ENCODE results near the gene PGRMC2. TPM values are rescaled to one million over a fixed set of nuclear protein-coding genes. Genes with fewer than 3 reads are reported as not detected.

PGRMC2 gene
- total RNA-seq (58.3 and 65.6 TPM in 2 replicates), polyA plus RNA-seq (69.9 and 84.7 TPM in 2 replicates)

GRCh38 chr4:128287141-128287870 lies at the start of gene PGRMC2:
Gene PGRMC2, minus strand, starts transcription at chr4:128287813. Its CDS starts 23 bp downstream, at chr4:128287790.
- Histone ChIP-seq H3K4me1 (ENCODE audit: insufficient read depth) (peaks cover 12% of the 10 kb centered on the region), H3K27me3 (no peaks in the 10 kb centered on the region), H3K36me3 (replicated peaks; ENCODE audit: insufficient read depth, low read depth) (no peaks in the 10 kb centered on the region), H3K4me3 (peak within 1 kb of the TSS; percentile 82), H4K20me1 (ENCODE audit: insufficient read depth, poor library complexity, severe bottlenecking) (peaks cover 14% of the 10 kb centered on the region), H3K9me3 (ENCODE audit: low read depth) (no peaks in the 10 kb centered on the region), H3K79me2 (peaks cover 54% of the 10 kb centered on the region), H3K27ac (peak within 1 kb of the TSS; percentile 93), H2AFZ (peak within 1 kb of the TSS; percentile 66), H3K9me2 (replicated peaks; ENCODE audit: insufficient read depth) (no peaks in the 10 kb centered on the region), H3K4me2 (peak within 1 kb of the TSS; percentile 83)
- WGBS (ENCODE audit: low lambda C conversion rate, missing lambda C conversion rate), result 0% methylated on average over 32 of the region's 67 CpGs
- TF ChIP-seq CTCF (IDR thresholded peaks at IDR 0.05; ENCODE audit: poor library complexity), result no peak
- TF ChIP-seq EZH2 (IDR thresholded peaks at IDR 0.05; ENCODE audit: borderline replicate concordance), result no peak
- no peak for TF ChIP-seq EZH2phosphoT487 (IDR thresholded peaks at IDR 0.05; ENCODE audit: low read depth, severe bottlenecking, unreplicated experiment)
- DNase-seq (ENCODE audit: low spot score), result peak; percentile 46

GRCh38 chr4:128335541-128335940 lies 47.9 kb upstream of the PGRMC2 start:
- Histone ChIP-seq H4K20me1 (ENCODE audit: insufficient read depth, poor library complexity, severe bottlenecking) (no peaks in the 10 kb centered on the region), H2AFZ (no peak overlapping the region), H3K9me3 (ENCODE audit: low read depth) (no peaks in the 10 kb centered on the region), H3K79me2 (no peaks in the 10 kb centered on the region), H3K4me2 (no peak overlapping the region), H3K27me3 (no peaks in the 10 kb centered on the region), H3K4me1 (ENCODE audit: insufficient read depth) (no peaks in the 10 kb centered on the region), H3K36me3 (replicated peaks; ENCODE audit: insufficient read depth, low read depth) (no peaks in the 10 kb centered on the region), H3K27ac (no peak overlapping the region), H3K9me2 (replicated peaks; ENCODE audit: insufficient read depth) (no peaks in the 10 kb centered on the region), H3K4me3 (no peak overlapping the region)
- DNase-seq (ENCODE audit: low spot score), result no peak
- WGBS (ENCODE audit: low lambda C conversion rate, missing lambda C conversion rate), result 85% methylated on average over 3 of the region's 3 CpGs
- TF ChIP-seq EZH2 (IDR thresholded peaks at IDR 0.05; ENCODE audit: borderline replicate concordance), result no peak
- TF ChIP-seq CTCF (IDR thresholded peaks at IDR 0.05; ENCODE audit: poor library complexity), result no peak
- no peak for TF ChIP-seq EZH2phosphoT487 (IDR thresholded peaks at IDR 0.05; ENCODE audit: low read depth, severe bottlenecking, unreplicated experiment)

- Histone ChIP-seq H3K9me2 (replicated peaks; ENCODE audit: insufficient read depth) (no peaks in the 10 kb centered on the region), H3K27me3 (no peaks in the 10 kb centered on the region), H4K20me1 (ENCODE audit: insufficient read depth, poor library complexity, severe bottlenecking) (no peaks in the 10 kb centered on the region), H3K9me3 (ENCODE audit: low read depth) (no peaks in the 10 kb centered on the region), H3K79me2 (no peaks in the 10 kb centered on the region), H3K4me3 (no peak overlapping the region), H3K4me1 (ENCODE audit: insufficient read depth) (no peaks in the 10 kb centered on the region), H3K27ac (no peak overlapping the region), H3K36me3 (replicated peaks; ENCODE audit: insufficient read depth, low read depth) (no peaks in the 10 kb centered on the region), H2AFZ (no peak overlapping the region), H3K4me2 (no peak overlapping the region)
- WGBS (ENCODE audit: low lambda C conversion rate, missing lambda C conversion rate), result 78% methylated on average over 2 of the region's 2 CpGs
- DNase-seq (ENCODE audit: low spot score), result no peak
- TF ChIP-seq EZH2 (IDR thresholded peaks at IDR 0.05; ENCODE audit: borderline replicate concordance), result no peak
- no peak for TF ChIP-seq CTCF (IDR thresholded peaks at IDR 0.05; ENCODE audit: poor library complexity)
- no peak for TF ChIP-seq EZH2phosphoT487 (IDR thresholded peaks at IDR 0.05; ENCODE audit: low read depth, severe bottlenecking, unreplicated experiment)
Measured at GRCh38 chr4:128334256-128334655, 46.6 kb upstream of the PGRMC2 start.
